T-cell (primary cell): ENCODE data around the gene EHHADH. TPM values are rescaled to one million over a fixed set of nuclear protein-coding genes. Genes with fewer than 3 reads are reported as not detected.

Source experiments
- ATAC-seq, 4 experiments: fragments of 200-7000 bp in 3 of 4; fragments of 150-1000 bp in 1 of 4; cut with Tn5 transposase; replicated peaks in 1 of 4; 1 replicate in 3 of 4; 2 replicates in 1 of 4; pipeline ENCODE4 v1.10.0; 2021; ENCODE audit warnings: moderate library complexity in 3 of 4, mild to moderate bottlenecking in 2 of 4, moderate number of reproducible peaks in 1 of 4
- CTCF ChIA-PET, 2 donors: fragments of 300-600 bp; sonication (Branson Sonifier 250); formaldehyde crosslinking; loops; one replicate each; lab custom pipeline; 2022; ENCODE audit warnings: antibody characterized with exemption in 2 of 2; lab: Charles Lee
- POLR2A ChIA-PET, 2 donors: fragments of 300-600 bp; sonication (Branson Sonifier 250); formaldehyde crosslinking; loops; one replicate each; lab custom pipeline; 2022; ENCODE audit warnings: antibody characterized with exemption in 2 of 2; lab: Charles Lee
- DNase-seq, 35 experiments: peaks; one replicate each; pipeline versions ENCODE4 v3.0.0 to v3.0.0-alpha.2; 2013 to 2023
- H3K27ac ChIP-seq: one replicate; pipeline ENCODE4 v1.5.1; 2013; ENCODE audit warnings: low read length
- H3K27me3 ChIP-seq, 2 experiments: replicated peaks in 1 of 2; 1 replicate in 1 of 2; 2 replicates in 1 of 2; pipeline versions ENCODE4 v1.6.1 to v1.7.0; 2013; ENCODE audit warnings: low read length in 1 of 2, mixed read lengths in 1 of 2; ENCODE audit not compliant: control insufficient read depth in 2 of 2, insufficient read depth in 2 of 2; ENCODE audit errors: extremely low read depth in 1 of 2
- H3K36me3 ChIP-seq, 2 donors: 1 replicate in 1 of 2; 2 replicates in 1 of 2; pipeline versions ENCODE4 v1.6.1 to v1.7.0; 2013; ENCODE audit warnings: low read length in 1 of 2; ENCODE audit not compliant: control insufficient read depth in 2 of 2, insufficient read depth in 1 of 2; ENCODE audit errors: extremely low read depth in 1 of 2
- H3K4me1 ChIP-seq, 2 experiments: 1 replicate in 1 of 2; 2 replicates in 1 of 2; pipeline versions ENCODE4 v1.6.1 to v1.7.0; 2013; ENCODE audit warnings: low read length in 2 of 2, mixed read lengths in 1 of 2; ENCODE audit not compliant: insufficient read depth in 2 of 2, control insufficient read depth in 1 of 2; ENCODE audit errors: extremely low read depth in 1 of 2
- H3K4me3 ChIP-seq, 2 donors: 1 replicate in 1 of 2; 2 replicates in 1 of 2; pipeline versions ENCODE4 v1.5.1 to v1.7.0; 2013; ENCODE audit warnings: mild to moderate bottlenecking in 2 of 2, low read length in 1 of 2, moderate library complexity in 1 of 2; ENCODE audit not compliant: control insufficient read depth in 1 of 2; ENCODE audit errors: extremely low read depth in 1 of 2
- H3K9me3 ChIP-seq: 2 replicates; pipeline ENCODE4 v1.7.0; 2013
- H3K27ac Mint-ChIP-seq, 2 donors: one replicate each; pipeline ENCODE4 v1.8.0; 2020 to 2021; ENCODE audit warnings: mild to moderate bottlenecking in 2 of 2, mixed read lengths in 2 of 2
- H3K27me3 Mint-ChIP-seq, 2 donors: one replicate each; pipeline ENCODE4 v1.8.0; 2021 to 2022; ENCODE audit warnings: mixed read lengths in 2 of 2
- H3K36me3 Mint-ChIP-seq: one replicate; pipeline ENCODE4 v1.8.0; 2021; ENCODE audit warnings: mixed read lengths
- H3K4me1 Mint-ChIP-seq, 3 donors: one replicate each; pipeline ENCODE4 v1.8.0; 2020 to 2022; ENCODE audit warnings: mixed read lengths in 3 of 3, mild to moderate bottlenecking in 1 of 3
- H3K4me3 Mint-ChIP-seq, 3 donors: one replicate each; pipeline ENCODE4 v1.8.0; 2020 to 2022; ENCODE audit warnings: mild to moderate bottlenecking in 3 of 3, mixed read lengths in 3 of 3, moderate library complexity in 3 of 3
- H3K9me3 Mint-ChIP-seq, 3 donors: one replicate each; pipeline ENCODE4 v1.8.0; 2020 to 2022; ENCODE audit warnings: mixed read lengths in 3 of 3
- WGBS: methylation state at CpG from one replicate; pipeline ENCODE4 v1.1.5; 2013; ENCODE audit warnings: missing lambda C conversion rate; ENCODE audit not compliant: insufficient coverage; 5-methylcytosine and 5-hydroxymethylcytosine counted together
- total RNA-seq, 35 experiments: library from RNA in 6 of 35; stranded (reverse) in 6 of 35; fragments of 120-200 nt in 1 of 35; gene quantifications; one replicate each; pipeline versions ENCODE4 v1.2.1 to v1.2.4 and lab custom pipeline; 2013 to 2026

EHHADH gene
- total RNA-seq, 5 donors from 2014 or later (not counting 1 experiment from before 2014, with no cell fraction given), result 0.60 to 3.7 (median 1.9) TPM

GRCh38 chr3:185270262-185270955 is 16.6 kb upstream of the EHHADH start:
- Mint-ChIP-seq H3K4me3 (no peak overlapping the region), H3K27me3 (peaks cover 46 to 54% of the 10 kb centered on the region in 2 donors)
- POLR2A ChIA-PET, result no interaction called here

GRCh38 chr3:185268194-185268962 is 14.5 kb upstream of the EHHADH start:
- Mint-ChIP-seq H3K9me3 (no peaks in the 10 kb centered on the region), H3K4me3 (no peak overlapping the region), H3K27ac (no peak overlapping the region), H3K36me3 (no peaks in the 10 kb centered on the region), H3K27me3 (peaks cover 46 to 54% of the 10 kb centered on the region in 2 donors), H3K4me1 (no peaks in the 10 kb centered on the region)
- Histone ChIP-seq H3K4me1 (no peaks in the 10 kb centered on the region), H3K9me3 (no peaks in the 10 kb centered on the region), H3K27ac (no peak overlapping the region), H3K27me3 (peaks cover 2 to 6% of the 10 kb centered on the region in 2 experiments), H3K4me3 (no peak overlapping the region), H3K36me3 (no peaks in the 10 kb centered on the region)
- no peak for DNase-seq
- WGBS, result no CpG with 5 or more reads among the region's 2 CpGs
- ATAC-seq, result no peak
- POLR2A ChIA-PET, result no interaction called here
- CTCF ChIA-PET, result no interaction called here

More at GRCh38 chr3:185270262-185270955, 16.6 kb upstream of the EHHADH start:
- H3K27ac Mint-ChIP-seq, result no peak overlapping the region
- Histone ChIP-seq H3K4me1 (no peaks in the 10 kb centered on the region), H3K9me3 (no peaks in the 10 kb centered on the region), H3K4me3 (no peak overlapping the region), H3K36me3 (no peaks in the 10 kb centered on the region), H3K27ac (no peak overlapping the region), H3K27me3 (peaks cover 2 to 3% of the 10 kb centered on the region in 2 experiments)
- ATAC-seq, result peak in 2 of 4 experiments; percentile 35 to 36
- H3K4me1 Mint-ChIP-seq, result no peaks in the 10 kb centered on the region
- WGBS, result no CpG with 5 or more reads among the region's 4 CpGs
- no peak for DNase-seq
- H3K9me3 Mint-ChIP-seq, result no peaks in the 10 kb centered on the region
- CTCF ChIA-PET, result interaction anchor here (0.5 kb wide), 2 partner anchors 55 to 410 kb away, joined by 3 to 4 read pairs; no protein-coding TSS in a partner anchor
- no peaks in the 10 kb centered on the region for H3K36me3 Mint-ChIP-seq

GRCh38 chr3:185267193-185267592 is 13.3 kb upstream of the EHHADH start:
- no peaks in the 10 kb centered on the region for H3K36me3 ChIP-seq
- Mint-ChIP-seq H3K4me1 (no peaks in the 10 kb centered on the region), H3K9me3 (no peaks in the 10 kb centered on the region), H3K27ac (no peak overlapping the region), H3K36me3 (no peaks in the 10 kb centered on the region), H3K27me3 (peaks cover 47% of the 10 kb centered on the region in 2 donors), H3K4me3 (no peak overlapping the region)
- no peak overlapping the region for H3K4me3 ChIP-seq
- CTCF ChIA-PET, result no interaction called here
- H3K27me3 ChIP-seq, result peaks cover 2 to 6% of the 10 kb centered on the region in 2 experiments
- WGBS, result no CpG with 5 or more reads among the region's 3 CpGs
- POLR2A ChIA-PET, result no interaction called here
- no peak for ATAC-seq
- H3K9me3 ChIP-seq, result no peaks in the 10 kb centered on the region
- H3K4me1 ChIP-seq, result no peaks in the 10 kb centered on the region
- H3K27ac ChIP-seq, result no peak overlapping the region
- no peak for DNase-seq

GRCh38 chr3:185264849-185265553 is 11.2 kb upstream of the EHHADH start:
- no peak overlapping the region for H3K27ac ChIP-seq
- H3K27me3 Mint-ChIP-seq, result peaks cover 36 to 39% of the 10 kb centered on the region in 2 donors
- ChIA-PET POLR2A (no interaction called here), CTCF (no interaction called here)
- no peaks in the 10 kb centered on the region for H3K4me1 ChIP-seq
- DNase-seq (no peak), ATAC-seq (no peak)
- no peaks in the 10 kb centered on the region for H3K36me3 Mint-ChIP-seq
- H3K27ac Mint-ChIP-seq, result no peak overlapping the region
- no peak overlapping the region for H3K4me3 Mint-ChIP-seq
- H3K9me3 ChIP-seq, result no peaks in the 10 kb centered on the region
- H3K9me3 Mint-ChIP-seq, result no peaks in the 10 kb centered on the region
- 90% methylated on average over 20 of the region's 25 CpGs for WGBS
- no peak overlapping the region for H3K4me3 ChIP-seq
- no peaks in the 10 kb centered on the region for H3K36me3 ChIP-seq
- peaks cover 1 to 9% of the 10 kb centered on the region in 2 experiments for H3K27me3 ChIP-seq
- no peaks in the 10 kb centered on the region for H3K4me1 Mint-ChIP-seq

GRCh38 chr3:185263423-185263822 is 9.6 kb upstream of the EHHADH start:
- H3K27ac Mint-ChIP-seq, result no peak overlapping the region
- Histone ChIP-seq H3K27me3 (peaks cover 0 to 9% of the 10 kb centered on the region in 2 experiments), H3K4me1 (no peaks in the 10 kb centered on the region), H3K4me3 (no peak overlapping the region), H3K36me3 (no peaks in the 10 kb centered on the region), H3K27ac (no peak overlapping the region), H3K9me3 (no peaks in the 10 kb centered on the region)
- ATAC-seq, result no peak
- H3K4me1 Mint-ChIP-seq, result no peaks in the 10 kb centered on the region
- ChIA-PET POLR2A (no interaction called here), CTCF (no interaction called here)
- H3K27me3 Mint-ChIP-seq, result peaks cover 24 to 28% of the 10 kb centered on the region in 2 donors
- no CpG with 5 or more reads among the region's 4 CpGs for WGBS
- no peaks in the 10 kb centered on the region for H3K36me3 Mint-ChIP-seq
- no peak for DNase-seq
- H3K9me3 Mint-ChIP-seq, result peaks cover 0 to 2% (median under 1%) of the 10 kb centered on the region in 3 donors
- H3K4me3 Mint-ChIP-seq, result no peak overlapping the region

- Histone ChIP-seq H3K36me3 (no peaks in the 10 kb centered on the region), H3K9me3 (no peaks in the 10 kb centered on the region), H3K27ac (no peak overlapping the region), H3K4me1 (peaks cover 0 to 10% of the 10 kb centered on the region in 2 experiments), H3K4me3 (no peak overlapping the region), H3K27me3 (peaks cover 0 to 14% of the 10 kb centered on the region in 2 experiments)
- WGBS, result no CpG with 5 or more reads among the region's 1 CpG
- H3K27me3 Mint-ChIP-seq, result peaks cover 0 to 8% of the 10 kb centered on the region in 2 donors
- H3K4me3 Mint-ChIP-seq, result no peak overlapping the region
- H3K36me3 Mint-ChIP-seq, result peaks cover 3% of the 10 kb centered on the region
- CTCF ChIA-PET, result no interaction called here
- DNase-seq (no peak), ATAC-seq (no peak)
- H3K9me3 Mint-ChIP-seq, result peaks cover 0 to 13% (median 9%) of the 10 kb centered on the region in 3 donors
- no peak overlapping the region for H3K27ac Mint-ChIP-seq
- POLR2A ChIA-PET, result interaction anchor here in 1 of 2 donors (0.6 kb wide), 1 partner anchor 42 kb away, joined by 3 read pairs; no protein-coding TSS in a partner anchor
- peaks cover 0 to 7% (median 2%) of the 10 kb centered on the region in 3 donors for H3K4me1 Mint-ChIP-seq
Measured at GRCh38 chr3:185257334-185257733, 3.5 kb upstream of the EHHADH start.
